Endothelial cell of umbilical vein (primary cell): ENCODE results near the gene NEK8. TPM values are rescaled to one million over a fixed set of nuclear protein-coding genes. Genes with fewer than 3 reads are reported as not detected.

ENCODE experiments used
- BruUV-seq: library from RNA; stranded (reverse); fragments of 400-500 nt; replicated peaks from 2 replicates; lab custom pipeline; 2021; lab: Mats Ljungman, UMichigan
- CTCF ChIA-PET: fragments of 300-600, 350-600 bp; sonication (Branson Sonifier 250); formaldehyde crosslinking; loops from one replicate; lab custom pipeline; 2021; ENCODE audit warnings: antibody characterized with exemption, inconsistent platforms; lab: Charles Lee
- POLR2A ChIA-PET: fragments of 300-600, 350-600 bp; sonication (Branson Sonifier 250); formaldehyde crosslinking; loops from one replicate; lab custom pipeline; 2021; ENCODE audit warnings: antibody characterized with exemption, inconsistent platforms; lab: Charles Lee
- DNase-seq: peaks from one replicate; pipeline ENCODE4 v3.0.0-alpha.2; 2011; ENCODE audit warnings: low read depth, low spot score
- FAIRE-seq: peaks from 2 replicates; lab custom pipeline; 2011; peaks lifted over from hg19 to GRCh38; lab: Jason Lieb, UNC
- H2AFZ ChIP-seq: 2 replicates; pipeline ENCODE4 v1.6.0; 2012; ENCODE audit warnings: low read depth, low read length, control low read depth, inconsistent platforms
- H3K27ac ChIP-seq: 2 replicates; pipeline ENCODE4 v1.5.1; 2011; ENCODE audit warnings: low read depth, mild to moderate bottlenecking, control low read depth, low read length, moderate library complexity; ENCODE audit not compliant: insufficient read depth
- H3K27me3 ChIP-seq, 2 experiments: 2 replicates each; pipeline versions ENCODE4 v1.6.0 to v1.6.1; 2011; ENCODE audit warnings: low read length in 2 of 2, mixed read lengths in 1 of 2; ENCODE audit not compliant: control insufficient read depth in 2 of 2, insufficient read depth in 2 of 2
- H3K36me3 ChIP-seq, 2 experiments: 2 replicates in 1 of 2; 3 replicates in 1 of 2; pipeline ENCODE4 v1.5.1; 2011; ENCODE audit warnings: low read length in 2 of 2, mild to moderate bottlenecking in 1 of 2, moderate library complexity in 1 of 2; ENCODE audit not compliant: control insufficient read depth in 2 of 2, insufficient read depth in 2 of 2; ENCODE audit errors: extremely low read depth in 1 of 2
- H3K4me1 ChIP-seq: 3 replicates; pipeline ENCODE4 v1.5.1; 2011; ENCODE audit warnings: mild to moderate bottlenecking, low read length; ENCODE audit not compliant: control insufficient read depth, insufficient read depth; ENCODE audit errors: extremely low read depth
- H3K4me2 ChIP-seq: 2 replicates; pipeline ENCODE4 v1.6.1; 2011; ENCODE audit warnings: low read length, control low read depth, mixed read lengths; ENCODE audit not compliant: insufficient read depth
- H3K4me3 ChIP-seq, 3 experiments: fragments of 200-600 bp in 1 of 3; sonication (generic), shearing (Covaris generic) in 1 of 3; replicated peaks in 1 of 3; 2 replicates each; pipeline ENCODE4 v1.5.1; 2011 to 2016; ENCODE audit warnings: control low read depth in 3 of 3, low read length in 3 of 3, mild to moderate bottlenecking in 2 of 3, inconsistent platforms in 1 of 3, low read depth in 1 of 3, moderate library complexity in 1 of 3; ENCODE audit not compliant: insufficient read depth in 1 of 3
- H3K79me2 ChIP-seq: 2 replicates; pipeline ENCODE4 v1.6.0; 2012; ENCODE audit warnings: low read length, inconsistent platforms; ENCODE audit not compliant: control insufficient read depth, insufficient read depth
- H3K9ac ChIP-seq: replicated peaks from 2 replicates; pipeline ENCODE3; 2011; ENCODE audit warnings: low read length, control low read depth; ENCODE audit not compliant: insufficient read depth; ENCODE audit errors: extremely low read depth
- H3K9me1 ChIP-seq: replicated peaks from 3 replicates; pipeline ENCODE4 v1.6.0; 2011; ENCODE audit warnings: mild to moderate bottlenecking, low read length; ENCODE audit not compliant: control insufficient read depth, insufficient read depth; ENCODE audit errors: extremely low read depth
- H3K9me3 ChIP-seq: replicated peaks from 2 replicates; pipeline ENCODE4 v1.5.1; 2012; ENCODE audit warnings: low read length, inconsistent platforms; ENCODE audit not compliant: control insufficient read depth, insufficient read depth
- H4K20me1 ChIP-seq: replicated peaks from 2 replicates; pipeline ENCODE3; 2011; ENCODE audit warnings: mild to moderate bottlenecking, low read length; ENCODE audit not compliant: control insufficient read depth, insufficient read depth; ENCODE audit errors: extremely low read depth
- EZH2 ChIP-seq: IDR thresholded peaks from 2 replicates; pipeline ENCODE4 v1.6.1; 2012; ENCODE audit warnings: borderline replicate concordance, low read depth, mild to moderate bottlenecking, moderate library complexity, low read length, inconsistent platforms; ENCODE audit not compliant: severe bottlenecking
- JUN ChIP-seq: IDR thresholded peaks from 2 replicates; pipeline ENCODE4 v1.6.1; 2011; ENCODE audit warnings: borderline replicate concordance, low read depth; ENCODE audit not compliant: insufficient read length, insufficient read depth
- MAX ChIP-seq: IDR thresholded peaks from 2 replicates; pipeline ENCODE4 v1.6.1; 2011; ENCODE audit not compliant: insufficient read depth, insufficient read length
- POLR2A ChIP-seq: IDR thresholded peaks from 2 replicates; pipeline ENCODE4 v1.6.1; 2012; ENCODE audit warnings: low read depth, mild to moderate bottlenecking, control low read depth, low read length
- dilution Hi-C: fragments of 300-500 bp; cut with MboI; formaldehyde crosslinking; loops from one replicate; pipeline ENCODE4 v1.15.0; 2019; ENCODE audit warnings: low sequenced_read_pairs; ENCODE audit not compliant: extremely low pct_ligation_motif_present
- intact Hi-C: fragments of 100-400 bp; cut with micrococcal nuclease; formaldehyde crosslinking; loops from one replicate; pipeline ENCODE4 v1.10.0; 2022
- polyA plus RNA-seq, 4 experiments: library from polyadenylated mRNA; depleted of rRNA in 3 of 4; stranded (reverse) in 3 of 4; unstranded in 1 of 4; fragments of >200 nt; gene quantifications; 2 replicates each; pipeline versions ENCODE4 v1.2.1 to v1.2.3, GENCODE V29; 2011 to 2012; ENCODE audit warnings: missing spikeins in 1 of 4
- total RNA-seq: library from RNA; stranded (reverse); gene quantifications from 2 replicates; pipeline ENCODE4 v1.2.3, GENCODE V29; 2021

The NEK8 gene
- total and polyA plus RNA-seq, 2 donors (not counting 3 experiments of a cell fraction or from before 2014, with no cell fraction given): 3.1 to 3.2 TPM

GRCh38 chr17:28758411-28759121 is 30.0 kb downstream of the NEK8 start:
- H3K79me2 ChIP-seq: peaks cover 6% of the 10 kb centered on the region
- no peak for DNase-seq
- intact Hi-C loops (no loop called here), dilution Hi-C loops (no loop called here)
- H3K27me3 ChIP-seq: no peaks in the 10 kb centered on the region
- no TSS peak for BruUV-seq
- no peak overlapping the region for H2AFZ ChIP-seq
- H3K9me1 ChIP-seq: no peaks in the 10 kb centered on the region
- H3K4me3 ChIP-seq: no peak overlapping the region
- ChIA-PET CTCF (no interaction called here), POLR2A (no interaction called here)
- H3K4me1 ChIP-seq: peaks cover 16% of the 10 kb centered on the region
- H3K9ac ChIP-seq: no peak overlapping the region
- no peaks in the 10 kb centered on the region for H3K9me3 ChIP-seq
- peaks cover 4 to 29% of the 10 kb centered on the region in 2 experiments for H3K36me3 ChIP-seq
- H3K4me2 ChIP-seq: no peak overlapping the region
- H4K20me1 ChIP-seq: no peaks in the 10 kb centered on the region
- H3K27ac ChIP-seq: no peak overlapping the region
- FAIRE-seq: no peak
- TF ChIP-seq JUN (no peak), POLR2A (no peak), MAX (no peak)

GRCh38 chr17:28759256-28759865 is 30.8 kb downstream of the NEK8 start:
- TF ChIP-seq EZH2: no peak
- H3K36me3 ChIP-seq: peaks cover 4 to 29% of the 10 kb centered on the region in 2 experiments
- H3K9me1 ChIP-seq: no peaks in the 10 kb centered on the region
- H3K4me3 ChIP-seq: no peak overlapping the region
- no peaks in the 10 kb centered on the region for H3K9me3 ChIP-seq
- dilution Hi-C loops (no loop called here), intact Hi-C loops (no loop called here)
- peaks cover 16% of the 10 kb centered on the region for H3K4me1 ChIP-seq
- POLR2A ChIA-PET: no interaction called here
- FAIRE-seq: no peak
- no peaks in the 10 kb centered on the region for H4K20me1 ChIP-seq
- H3K4me2 ChIP-seq: no peak overlapping the region
- no peak for DNase-seq
- BruUV-seq: no TSS peak
- H3K27ac ChIP-seq: no peak overlapping the region
- H3K27me3 ChIP-seq: no peaks in the 10 kb centered on the region
- H3K9ac ChIP-seq: no peak overlapping the region
- no peak overlapping the region for H2AFZ ChIP-seq
- CTCF ChIA-PET: interaction anchor here (3.5 to 6.0 kb wide), 2 partner anchors 10 to 32 kb away, joined by 46 to 77 read pairs; partner anchors contain the start of genes NEK8 and TLCD1
- H3K79me2 ChIP-seq: peaks cover 7% of the 10 kb centered on the region
